GM10266 (cell line): ENCODE measurements around the gene EPHA3.

ENCODE experiments used
- DNase-seq: peaks from one replicate; pipeline ENCODE4 v3.0.0; 2012; ENCODE audit errors: extremely low spot score
- TF ChIP-seq, protein P1 (sequence below): IDR thresholded peaks from 2 replicates; pipeline ENCODE4 v1.5.1; 2012; ENCODE audit warnings: mild to moderate bottlenecking, low read depth; ENCODE audit not compliant: control insufficient read depth, insufficient read depth; ENCODE audit errors: missing control alignments

EPHA3 gene

DNA sequence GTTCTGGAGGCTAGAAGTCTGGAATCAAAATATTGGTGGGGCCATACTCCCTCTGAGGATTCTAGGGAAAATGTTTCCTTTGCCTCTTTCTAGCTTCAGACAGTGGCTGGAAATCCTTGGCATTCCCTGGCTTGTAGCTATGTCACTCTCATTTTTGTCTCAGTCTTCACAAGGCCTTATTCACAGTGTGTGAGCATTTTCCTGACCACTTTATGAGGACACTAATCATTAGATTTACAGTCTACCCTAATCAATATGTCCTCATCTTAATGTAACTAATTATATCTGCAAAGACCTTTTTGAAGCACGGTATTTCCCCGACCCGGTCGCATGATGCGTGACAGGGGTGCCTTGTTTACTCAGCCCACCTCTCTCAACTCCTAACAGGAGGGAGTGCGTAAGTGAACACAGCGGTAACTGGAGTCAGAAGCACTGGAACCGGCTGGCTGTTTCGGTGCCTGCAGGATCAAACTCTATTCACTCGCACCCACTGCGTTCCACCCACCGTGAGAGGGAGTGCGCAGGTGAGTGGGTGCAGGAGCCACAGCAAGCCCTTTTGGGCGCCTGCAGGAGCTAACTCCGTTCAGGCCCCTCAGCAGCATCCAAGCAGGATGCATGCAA lies 155.0 kb downstream of the EPHA3 start:
- TF ChIP-seq, protein P1, sequence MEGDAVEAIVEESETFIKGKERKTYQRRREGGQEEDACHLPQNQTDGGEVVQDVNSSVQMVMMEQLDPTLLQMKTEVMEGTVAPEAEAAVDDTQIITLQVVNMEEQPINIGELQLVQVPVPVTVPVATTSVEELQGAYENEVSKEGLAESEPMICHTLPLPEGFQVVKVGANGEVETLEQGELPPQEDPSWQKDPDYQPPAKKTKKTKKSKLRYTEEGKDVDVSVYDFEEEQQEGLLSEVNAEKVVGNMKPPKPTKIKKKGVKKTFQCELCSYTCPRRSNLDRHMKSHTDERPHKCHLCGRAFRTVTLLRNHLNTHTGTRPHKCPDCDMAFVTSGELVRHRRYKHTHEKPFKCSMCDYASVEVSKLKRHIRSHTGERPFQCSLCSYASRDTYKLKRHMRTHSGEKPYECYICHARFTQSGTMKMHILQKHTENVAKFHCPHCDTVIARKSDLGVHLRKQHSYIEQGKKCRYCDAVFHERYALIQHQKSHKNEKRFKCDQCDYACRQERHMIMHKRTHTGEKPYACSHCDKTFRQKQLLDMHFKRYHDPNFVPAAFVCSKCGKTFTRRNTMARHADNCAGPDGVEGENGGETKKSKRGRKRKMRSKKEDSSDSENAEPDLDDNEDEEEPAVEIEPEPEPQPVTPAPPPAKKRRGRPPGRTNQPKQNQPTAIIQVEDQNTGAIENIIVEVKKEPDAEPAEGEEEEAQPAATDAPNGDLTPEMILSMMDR: no peak
- no peak for DNase-seq

GRCh38 chr3:89264037-89264560 lies 156.7 kb downstream of the EPHA3 start:
- no peak for DNase-seq
- TF ChIP-seq, protein P1: no peak

DNA sequence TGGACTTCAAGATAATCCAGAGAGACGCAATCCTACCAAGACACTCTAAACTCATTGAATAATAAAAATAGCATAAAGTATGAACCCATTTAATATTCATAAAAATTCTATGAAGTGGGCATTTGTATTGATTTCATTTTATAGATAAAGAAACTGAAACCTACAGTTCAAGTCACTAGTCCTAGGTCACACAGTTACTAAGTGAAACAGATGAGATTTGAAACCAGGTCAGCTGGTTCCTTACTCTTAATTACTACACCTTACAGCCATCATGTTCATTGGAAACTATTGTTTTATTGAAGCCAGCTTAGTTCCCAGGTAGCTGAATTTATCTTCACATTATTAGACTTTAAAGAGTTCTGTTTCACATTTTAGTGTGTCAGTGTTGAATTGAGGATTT lies 158.7 kb downstream of the EPHA3 start:
- DNase-seq: no peak
- TF ChIP-seq, protein P1: no peak

DNA sequence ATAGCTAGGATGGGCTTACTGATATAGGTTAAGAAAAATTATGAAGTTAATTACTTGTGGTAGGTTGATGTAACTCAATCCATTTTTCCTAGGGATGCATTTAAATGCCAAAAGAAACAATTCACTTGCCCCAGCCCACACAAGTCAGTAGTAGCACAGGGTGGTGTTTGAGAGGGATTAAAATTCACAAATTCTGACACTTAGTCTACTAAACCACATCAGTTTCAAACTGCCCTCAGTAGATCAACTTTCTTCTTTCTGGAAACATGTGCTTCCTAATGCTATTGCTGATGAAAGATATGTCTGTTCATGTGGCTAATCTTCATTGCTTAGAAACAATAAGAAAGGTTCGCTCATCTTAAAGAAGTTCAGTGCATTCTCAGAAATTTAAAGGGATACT lies 160.6 kb downstream of the EPHA3 start:
- DNase-seq: no peak
- TF ChIP-seq, protein P1: no peak

DNA sequence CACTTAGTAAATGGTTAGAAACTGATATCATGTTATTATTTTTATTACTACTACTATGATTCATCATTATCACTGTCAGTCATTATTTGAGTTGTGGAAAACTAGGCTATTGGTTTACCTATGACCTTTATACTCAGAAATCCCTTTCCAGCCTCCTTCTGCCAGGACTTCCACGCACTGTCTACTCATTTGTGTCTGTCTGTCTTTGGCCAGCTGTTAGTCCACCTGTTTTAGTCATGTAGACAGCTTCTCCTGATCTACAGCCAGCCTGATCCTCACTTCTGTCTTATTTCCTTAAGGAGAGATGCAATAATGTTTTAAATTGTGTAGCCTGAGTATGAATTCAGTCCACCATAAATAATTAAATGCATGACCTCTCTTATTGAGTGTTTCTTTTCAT lies 162.8 kb downstream of the EPHA3 start:
- TF ChIP-seq, protein P1: no peak
- no peak for DNase-seq

- no peak for DNase-seq
- TF ChIP-seq, protein P1: no peak
These were observed 167.6 kb downstream of the EPHA3 start for GRCh38 chr3:89275001-89275400.

DNA sequence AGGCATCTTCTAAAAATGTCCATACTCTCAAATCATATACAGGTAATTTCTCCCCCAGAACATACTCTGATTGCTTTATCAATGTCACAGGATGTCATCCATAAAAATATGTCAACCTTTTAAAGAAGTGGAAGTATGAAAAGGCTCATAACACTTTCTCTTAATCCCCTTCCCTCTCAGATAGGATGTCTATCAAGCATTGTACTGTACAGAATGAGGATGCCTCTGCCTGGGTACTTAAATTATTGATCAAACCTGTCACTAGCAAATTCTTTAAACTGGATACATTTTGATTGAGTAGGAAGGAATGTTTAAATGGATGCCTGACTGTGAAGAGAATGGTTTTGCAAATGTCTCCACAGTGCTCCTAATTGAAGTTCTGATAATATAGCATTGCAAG lies 168.7 kb downstream of the EPHA3 start:
- TF ChIP-seq, protein P1: no peak

More for the DNA sequence above, 168.7 kb downstream of the EPHA3 start:
- DNase-seq: no peak
